Activated naive CD4-positive, alpha-beta T cell treated with anti-CD3 and anti-CD28 coated beads, Interleukin-2, amount 50 U/mL, for 24 hours (primary cell): Measurements from ENCODE around the gene LCNL1.

ENCODE experiments used
- H3K27ac Mint-ChIP-seq: one replicate; pipeline ENCODE4 v1.8.0; 2021; ENCODE audit warnings: mild to moderate bottlenecking, mixed read lengths
- H3K27me3 Mint-ChIP-seq: one replicate; pipeline ENCODE4 v1.8.0; 2021; ENCODE audit warnings: mixed read lengths
- H3K36me3 Mint-ChIP-seq: one replicate; pipeline ENCODE4 v1.8.0; 2021; ENCODE audit warnings: mixed read lengths
- H3K4me1 Mint-ChIP-seq: one replicate; pipeline ENCODE4 v1.8.0; 2021; ENCODE audit warnings: mixed read lengths
- H3K4me3 Mint-ChIP-seq: one replicate; pipeline ENCODE4 v1.8.0; 2021; ENCODE audit warnings: mild to moderate bottlenecking, mixed read lengths
- H3K9me3 Mint-ChIP-seq: one replicate; pipeline ENCODE4 v1.8.0; 2021; ENCODE audit warnings: mixed read lengths

LCNL1 gene

GRCh38 chr9:136990242-136990911 is 7.6 kb downstream of the LCNL1 start:
- Mint-ChIP-seq H3K9me3 (no peaks in the 10 kb centered on the region), H3K36me3 (no peaks in the 10 kb centered on the region), H3K27me3 (no peaks in the 10 kb centered on the region), H3K4me1 (peaks cover 17% of the 10 kb centered on the region), H3K27ac (peak overlapping the region; percentile 81), H3K4me3 (peak overlapping the region; percentile 75)

- Mint-ChIP-seq H3K9me3 (no peaks in the 10 kb centered on the region), H3K4me1 (peaks cover 17% of the 10 kb centered on the region), H3K27ac (peak within 1 kb of the TSS; percentile 72), H3K36me3 (no peaks in the 10 kb centered on the region), H3K4me3 (peak within 1 kb of the TSS; percentile 88), H3K27me3 (no peaks in the 10 kb centered on the region)
Measured at GRCh38 chr9:136991993-136992818, 9.4 kb downstream of the LCNL1 start, which contains the start of gene PAXX. TSS of gene PAXX (plus strand) at chr9:136992422. CDS start at chr9:136992444, 22 bp downstream.

GRCh38 chr9:136992819-136993369 is 10.1 kb downstream of the LCNL1 start:
- Mint-ChIP-seq H3K36me3 (no peaks in the 10 kb centered on the region), H3K27ac (peak overlapping the region; percentile 62), H3K9me3 (no peaks in the 10 kb centered on the region), H3K4me1 (peaks cover 22% of the 10 kb centered on the region), H3K27me3 (no peaks in the 10 kb centered on the region), H3K4me3 (peak overlapping the region; percentile 88)

- H3K27me3 Mint-ChIP-seq = no peaks in the 10 kb centered on the region
- no peaks in the 10 kb centered on the region for H3K36me3 Mint-ChIP-seq
- no peak overlapping the region for H3K27ac Mint-ChIP-seq
- H3K4me3 Mint-ChIP-seq = no peak overlapping the region
- H3K4me1 Mint-ChIP-seq = peaks cover 27% of the 10 kb centered on the region
- H3K9me3 Mint-ChIP-seq = no peaks in the 10 kb centered on the region
Measured at GRCh38 chr9:136994180-136994887, 11.5 kb downstream of the LCNL1 start.

- H3K27ac Mint-ChIP-seq = no peak overlapping the region
- H3K9me3 Mint-ChIP-seq = no peaks in the 10 kb centered on the region
- no peaks in the 10 kb centered on the region for H3K36me3 Mint-ChIP-seq
- H3K4me3 Mint-ChIP-seq = no peak overlapping the region
- peaks cover 27% of the 10 kb centered on the region for H3K4me1 Mint-ChIP-seq
- H3K27me3 Mint-ChIP-seq = no peaks in the 10 kb centered on the region
Measured at GRCh38 chr9:136994888-136995230, 12.1 kb downstream of the LCNL1 start.

- no peaks in the 10 kb centered on the region for H3K27me3 Mint-ChIP-seq
Measured at GRCh38 chr9:136995362-136995761, 12.6 kb downstream of the LCNL1 start.

GRCh38 chr9:136995772-136996311 is 13.0 kb downstream of the LCNL1 start:
- no peaks in the 10 kb centered on the region for H3K36me3 Mint-ChIP-seq
- H3K9me3 Mint-ChIP-seq = no peaks in the 10 kb centered on the region
- H3K4me3 Mint-ChIP-seq = peak overlapping the region; percentile 42
- H3K27me3 Mint-ChIP-seq = no peaks in the 10 kb centered on the region
- H3K27ac Mint-ChIP-seq = no peak overlapping the region
- H3K4me1 Mint-ChIP-seq = peaks cover 27% of the 10 kb centered on the region

More at GRCh38 chr9:136995362-136995761, 12.6 kb downstream of the LCNL1 start:
- Mint-ChIP-seq H3K4me1 (peaks cover 27% of the 10 kb centered on the region), H3K9me3 (no peaks in the 10 kb centered on the region), H3K36me3 (no peaks in the 10 kb centered on the region), H3K27ac (no peak overlapping the region), H3K4me3 (no peak overlapping the region)

- no peaks in the 10 kb centered on the region for H3K9me3 Mint-ChIP-seq
- H3K4me1 Mint-ChIP-seq = peaks cover 22% of the 10 kb centered on the region
- no peaks in the 10 kb centered on the region for H3K36me3 Mint-ChIP-seq
- peak within 1 kb of the TSS; percentile 51 for H3K27ac Mint-ChIP-seq
- H3K4me3 Mint-ChIP-seq = peak within 1 kb of the TSS; percentile 42
- H3K27me3 Mint-ChIP-seq = no peaks in the 10 kb centered on the region
Measured at GRCh38 chr9:136996361-136997292, 13.8 kb downstream of the LCNL1 start, which contains the start of gene CLIC3. TSS of gene CLIC3 (minus strand) at chr9:136996568. CDS start at chr9:136996543, 25 bp downstream.

- Mint-ChIP-seq H3K4me1 (peaks cover 21% of the 10 kb centered on the region), H3K36me3 (no peaks in the 10 kb centered on the region), H3K4me3 (peak overlapping the region; percentile 58), H3K27ac (no peak overlapping the region), H3K27me3 (no peaks in the 10 kb centered on the region), H3K9me3 (no peaks in the 10 kb centered on the region)
Measured at GRCh38 chr9:136997371-136997770, 14.6 kb downstream of the LCNL1 start.

- Mint-ChIP-seq H3K27me3 (no peaks in the 10 kb centered on the region), H3K27ac (no peak overlapping the region), H3K4me3 (peak overlapping the region; percentile 58), H3K4me1 (peaks cover 17% of the 10 kb centered on the region), H3K36me3 (no peaks in the 10 kb centered on the region), H3K9me3 (no peaks in the 10 kb centered on the region)
Measured at GRCh38 chr9:136997830-136998234, 15.0 kb downstream of the LCNL1 start.

- H3K36me3 Mint-ChIP-seq = no peaks in the 10 kb centered on the region
- no peaks in the 10 kb centered on the region for H3K9me3 Mint-ChIP-seq
- no peaks in the 10 kb centered on the region for H3K27me3 Mint-ChIP-seq
- H3K4me1 Mint-ChIP-seq = peaks cover 10% of the 10 kb centered on the region
- H3K27ac Mint-ChIP-seq = no peak overlapping the region
- no peak overlapping the region for H3K4me3 Mint-ChIP-seq
Measured at GRCh38 chr9:137000177-137000930, 17.6 kb downstream of the LCNL1 start.

GRCh38 chr9:137001857-137002645 is 19.3 kb downstream of the LCNL1 start:
- no peaks in the 10 kb centered on the region for H3K36me3 Mint-ChIP-seq
- H3K27ac Mint-ChIP-seq = no peak overlapping the region
- no peaks in the 10 kb centered on the region for H3K9me3 Mint-ChIP-seq
- H3K4me1 Mint-ChIP-seq = peaks cover 10% of the 10 kb centered on the region
- no peaks in the 10 kb centered on the region for H3K27me3 Mint-ChIP-seq
- no peak overlapping the region for H3K4me3 Mint-ChIP-seq

- no peaks in the 10 kb centered on the region for H3K36me3 Mint-ChIP-seq
- H3K27me3 Mint-ChIP-seq = no peaks in the 10 kb centered on the region
Measured at GRCh38 chr9:137002646-137003041, 19.9 kb downstream of the LCNL1 start.

More at GRCh38 chr9:137002646-137003041, 19.9 kb downstream of the LCNL1 start:
- Mint-ChIP-seq H3K4me1 (peaks cover 7% of the 10 kb centered on the region), H3K27ac (no peak overlapping the region), H3K9me3 (no peaks in the 10 kb centered on the region), H3K4me3 (no peak overlapping the region)
